HepG2 (cell line): ENCODE measurements around the gene DDX28. TPM values are rescaled to one million over a fixed set of nuclear protein-coding genes. Genes with fewer than 3 reads are reported as not detected.
A peak's percentile ranks its signal among the peaks of the same experiment; 100 is the strongest.

Source experiments
- ATF7 ChIP-seq, 2 experiments: fragments of 450-650 bp in 1 of 2; sonication (generic) in 1 of 2; formaldehyde crosslinking in 1 of 2; IDR thresholded peaks; 2 replicates each; pipeline versions ENCODE4 v1.4.0 to v1.6.1; 2016 to 2020; ENCODE audit warnings: antibody characterized with exemption in 1 of 2, mild to moderate bottlenecking in 1 of 2, missing genetic modification reagents in 1 of 2
- BCL6 ChIP-seq: IDR thresholded peaks from 2 replicates; pipeline ENCODE4 v1.6.1; 2016; ENCODE audit warnings: missing genetic modification reagents, missing compliant biosample characterization
- FOSL1 ChIP-seq: sonication (generic); formaldehyde crosslinking; IDR thresholded peaks from 2 replicates; pipeline ENCODE4 v1.9.0; 2021; ENCODE audit warnings: missing genetic modification reagents, borderline replicate concordance
- FOSL2 ChIP-seq: sonication (generic); formaldehyde crosslinking; IDR thresholded peaks from 2 replicates; pipeline ENCODE4 v1.4.0; 2020; ENCODE audit warnings: missing genetic modification reagents
- FOXP1 ChIP-seq, 2 experiments: fragments of 450-650 bp in 1 of 2; IDR thresholded peaks; 2 replicates each; pipeline ENCODE4 v1.6.1; 2017 to 2018; ENCODE audit warnings: antibody characterized with exemption in 1 of 2
- ISL2 ChIP-seq: sonication (generic); formaldehyde crosslinking; IDR thresholded peaks from 2 replicates; pipeline ENCODE4 v1.5.0; 2020; ENCODE audit warnings: missing genetic modification reagents
- KDM3A ChIP-seq: IDR thresholded peaks from 2 replicates; pipeline ENCODE4 v1.6.1; 2018; ENCODE audit warnings: low read depth, missing compliant biosample characterization
- KDM6A ChIP-seq: IDR thresholded peaks from 2 replicates; pipeline ENCODE4 v1.6.1; 2016; ENCODE audit warnings: low read depth
- KMT2B ChIP-seq: IDR thresholded peaks from 2 replicates; pipeline ENCODE4 v1.6.1; 2016; ENCODE audit warnings: missing genetic modification reagents, missing compliant biosample characterization
- MXD4 ChIP-seq: IDR thresholded peaks from 2 replicates; pipeline ENCODE4 v1.6.1; 2016; ENCODE audit warnings: mild to moderate bottlenecking, missing biosample characterization, missing genetic modification reagents
- MYC ChIP-seq: sonication (generic); formaldehyde crosslinking; IDR thresholded peaks from 2 replicates; pipeline ENCODE4 v1.9.0; 2021; ENCODE audit warnings: missing genetic modification reagents, borderline replicate concordance
- NFIC ChIP-seq: IDR thresholded peaks from 2 replicates; pipeline ENCODE4 v1.6.1; 2012; ENCODE audit warnings: mild to moderate bottlenecking, low read length, inconsistent platforms
- PHF5A ChIP-seq: IDR thresholded peaks from one replicate; pipeline ENCODE4 v1.6.1; 2018; ENCODE audit warnings: low read depth, missing genetic modification reagents; ENCODE audit not compliant: unreplicated experiment
- PITX1 ChIP-seq: sonication (generic); formaldehyde crosslinking; IDR thresholded peaks from 2 replicates; pipeline ENCODE4 v1.5.1; 2020; ENCODE audit warnings: mild to moderate bottlenecking, missing genetic modification reagents
- RARG ChIP-seq: sonication (generic); formaldehyde crosslinking; IDR thresholded peaks from 2 replicates; pipeline ENCODE4 v1.4.0; 2020; ENCODE audit warnings: low read depth, mild to moderate bottlenecking, missing genetic modification reagents
- SMC3 ChIP-seq: IDR thresholded peaks from 2 replicates; pipeline ENCODE4 v1.6.1; 2011; ENCODE audit warnings: low read length, improper control_type of control experiment
- SP140L ChIP-seq: sonication (generic); formaldehyde crosslinking; IDR thresholded peaks from 2 replicates; pipeline ENCODE4 v1.4.0; 2020; ENCODE audit warnings: missing genetic modification reagents, borderline replicate concordance
- TMF1 ChIP-seq: sonication (generic); formaldehyde crosslinking; IDR thresholded peaks from 2 replicates; pipeline ENCODE4 v1.8.1; 2022; ENCODE audit warnings: low read depth, missing genetic modification reagents
- ZFP36L2 ChIP-seq: sonication (generic); formaldehyde crosslinking; IDR thresholded peaks from 2 replicates; pipeline ENCODE4 v1.4.0; 2020; ENCODE audit warnings: missing genetic modification reagents
- ZNF264 ChIP-seq: sonication (generic); formaldehyde crosslinking; IDR thresholded peaks from 2 replicates; pipeline ENCODE4 v1.4.0; 2020; ENCODE audit warnings: missing genetic modification reagents
- ZNF557 ChIP-seq: sonication (generic); formaldehyde crosslinking; IDR thresholded peaks from 2 replicates; pipeline ENCODE4 v1.4.0; 2020; ENCODE audit warnings: missing genetic modification reagents
- ZNF564 ChIP-seq: sonication (generic); formaldehyde crosslinking; IDR thresholded peaks from 2 replicates; pipeline ENCODE4 v1.8.1; 2023; ENCODE audit warnings: mild to moderate bottlenecking, missing genetic modification reagents
- ZNF570 ChIP-seq: sonication (generic); formaldehyde crosslinking; IDR thresholded peaks from 2 replicates; pipeline ENCODE4 v1.4.0; 2020; ENCODE audit warnings: mild to moderate bottlenecking, missing genetic modification reagents, borderline replicate concordance
- ZNF766 ChIP-seq: sonication (generic); formaldehyde crosslinking; IDR thresholded peaks from 2 replicates; pipeline ENCODE4 v1.5.0; 2020; ENCODE audit warnings: missing genetic modification reagents, borderline replicate concordance
- ZNF770 ChIP-seq: sonication (generic); formaldehyde crosslinking; IDR thresholded peaks from 2 replicates; pipeline ENCODE4 v1.5.0; 2020; ENCODE audit warnings: mild to moderate bottlenecking, missing genetic modification reagents
- ZSCAN29 ChIP-seq: sonication (generic); formaldehyde crosslinking; conservative IDR thresholded peaks from 2 replicates; pipeline ENCODE4 v1.4.0; 2020; ENCODE audit warnings: mild to moderate bottlenecking, missing genetic modification reagents
- polyA plus RNA-seq, 8 experiments: library from polyadenylated mRNA; depleted of rRNA in 3 of 8; stranded (reverse) in 7 of 8; unstranded in 1 of 8; fragments of >200 nt; fragmentation: Illumina TruSeq in 4 of 8; extraction: Trizol in 4 of 8; gene quantifications; 2 replicates each; pipeline versions ENCODE4 v1.2.1 to v1.2.3, GENCODE V29; 2011 to 2016; ENCODE audit warnings: low read depth in 4 of 8, missing spikeins in 1 of 8, mixed read lengths in 1 of 8; ENCODE audit not compliant: insufficient read depth in 1 of 8
- total RNA-seq, 5 experiments: library from RNA; depleted of rRNA; stranded (reverse); fragments of >200 nt; fragmentation: Illumina TruSeq; extraction: Trizol; gene quantifications; 2 replicates each; pipeline ENCODE4 v1.2.3, GENCODE V29; 2016; ENCODE audit warnings: low read depth in 1 of 5
- TF ChIP-seq, protein P1 (sequence below): fragments of 450-650 bp; IDR thresholded peaks from 2 replicates; pipeline ENCODE4 v1.6.1; 2016

DDX28 gene
- total and polyA plus RNA-seq, 2 of the 13 experiments (the other 11 are each of a cell fraction or from before 2014, with no cell fraction given), result 14.1 to 16.4 TPM

DNA sequence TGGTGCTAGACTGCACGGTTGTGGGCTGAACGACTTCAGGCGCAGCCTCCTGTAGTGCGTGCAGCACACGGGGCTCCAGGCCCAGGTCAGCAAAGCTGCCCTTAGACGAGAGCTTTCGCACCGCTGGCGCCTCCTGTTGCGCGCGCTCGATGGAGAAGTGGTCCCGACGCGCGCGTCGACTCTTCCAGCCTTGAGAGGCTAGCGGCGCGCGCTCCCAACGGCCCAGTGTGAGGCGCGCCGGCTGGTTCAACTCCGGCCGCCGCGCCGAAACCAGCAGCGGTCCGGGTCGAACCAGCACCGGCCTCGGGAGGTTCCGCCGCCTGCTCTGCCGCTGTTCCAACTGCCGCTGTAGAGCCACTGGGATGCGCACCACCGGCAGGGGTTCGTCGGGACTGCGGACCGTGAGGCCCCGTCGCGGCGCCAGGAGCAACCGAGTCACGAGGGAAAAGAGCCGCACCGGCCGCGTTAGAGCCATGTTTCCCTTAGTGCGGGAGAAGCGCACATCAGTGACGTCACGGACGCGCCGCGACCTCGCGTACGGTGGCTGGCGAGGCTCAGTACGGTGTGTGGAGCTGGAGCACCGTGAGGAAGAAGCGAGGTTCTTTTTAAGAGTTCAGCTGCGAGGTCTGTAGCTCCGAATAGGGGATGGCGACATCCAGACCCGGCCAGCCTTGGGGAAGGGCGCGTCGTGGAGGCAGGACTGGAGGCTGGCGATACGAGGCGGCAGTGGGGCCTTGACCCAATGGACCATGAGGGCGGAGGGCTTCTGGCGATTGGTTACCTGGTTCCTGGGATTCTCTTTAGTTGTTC is at the start of gene DDX28, which contains the start of gene DUS2 (continued):
- TF ChIP-seq ZNF770 (CRISPR knock-in tag) (peak; percentile 86), KDM6A (CRISPR knock-in tag) (0 out of 2 replicates have a peak, but pooled peaks have one; percentile 31), ZSCAN29 (peak; percentile 92), KMT2B (CRISPR knock-in tag) (peak; percentile 100), FOSL2 (CRISPR knock-in tag) (peak; percentile 78), SP140L (CRISPR knock-in tag) (0 out of 2 replicates have a peak, but pooled peaks have one; percentile 14), ISL2 (CRISPR knock-in tag) (peak; percentile 72; the same call in 1 of the 2 replicates), ZNF264 (CRISPR knock-in tag) (peak; percentile 29; the same call in 1 of the 2 replicates), MXD4 (CRISPR knock-in tag) (peak; percentile 98), FOXP1 (IDR thresholded peaks at IDR 0.05) (no peak), FOXP1 (CRISPR knock-in tag; IDR thresholded peaks at IDR 0.05) (0 out of 2 replicates have a peak, but pooled peaks have one; percentile 1), MYC (CRISPR knock-in tag) (peak; percentile 100), BCL6 (peak; percentile 62), KDM3A (peak; percentile 98), TMF1 (CRISPR knock-in tag) (peak; percentile 96), ATF7 (IDR thresholded peaks at IDR 0.05) (peak; percentile 97), ATF7 (CRISPR knock-in tag; IDR thresholded peaks at IDR 0.05) (peak; percentile 93), ZFP36L2 (CRISPR knock-in tag) (no peak; the same call in 1 of the 2 replicates), FOSL1 (0 out of 2 replicates have a peak, but pooled peaks have one; percentile 8), SMC3 (no peak), ZNF766 (CRISPR knock-in tag) (no peak), PITX1 (CRISPR knock-in tag) (peak; percentile 87), RARG (no peak), ZNF564 (CRISPR knock-in tag) (peak; percentile 91; the same call in 1 of the 2 replicates), ZNF570 (CRISPR knock-in tag) (no peak; the same call in 1 of the 2 replicates), ZNF557 (CRISPR knock-in tag) (no peak), PHF5A (CRISPR knock-in tag) (peak; percentile 90), NFIC (no peak)
- TF ChIP-seq, protein P1, sequence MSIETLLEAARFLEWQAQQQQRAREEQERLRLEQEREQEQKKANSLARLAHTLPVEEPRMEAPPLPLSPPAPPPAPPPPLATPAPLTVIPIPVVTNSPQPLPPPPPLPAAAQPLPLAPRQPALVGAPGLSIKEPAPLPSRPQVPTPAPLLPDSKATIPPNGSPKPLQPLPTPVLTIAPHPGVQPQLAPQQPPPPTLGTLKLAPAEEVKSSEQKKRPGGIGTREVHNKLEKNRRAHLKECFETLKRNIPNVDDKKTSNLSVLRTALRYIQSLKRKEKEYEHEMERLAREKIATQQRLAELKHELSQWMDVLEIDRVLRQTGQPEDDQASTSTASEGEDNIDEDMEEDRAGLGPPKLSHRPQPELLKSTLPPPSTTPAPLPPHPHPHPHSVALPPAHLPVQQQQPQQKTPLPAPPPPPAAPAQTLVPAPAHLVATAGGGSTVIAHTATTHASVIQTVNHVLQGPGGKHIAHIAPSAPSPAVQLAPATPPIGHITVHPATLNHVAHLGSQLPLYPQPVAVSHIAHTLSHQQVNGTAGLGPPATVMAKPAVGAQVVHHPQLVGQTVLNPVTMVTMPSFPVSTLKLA, result peak; percentile 50
